ENCODE results near the gene EXOC2. TPM values are rescaled to one million over a fixed set of nuclear protein-coding genes. Genes with fewer than 3 reads are reported as not detected.

Gene EXOC2
- total and polyA plus RNA-seq, 12 donors: 4.9 to 23.7 (median 17.1) TPM

GRCh38 chr6:558959-559358, 134.0 kb downstream of the EXOC2 start:
- DNase-seq: peak in 3 of 7 donors; percentile 22 to 33 (median 23)
- Histone ChIP-seq H3K4me3 (no peak overlapping the region), H3K27me3 (no peaks in the 10 kb centered on the region), H3K4me1 (replicated peaks in 1 of 2) (no peaks in the 10 kb centered on the region), H3K9me3 (replicated peaks in 1 of 3) (no peaks in the 10 kb centered on the region), H3K36me3 (replicated peaks in 1 of 2) (peaks cover 0 to 6% of the 10 kb centered on the region in 2 donors), H3K27ac (peak overlapping the region in 1 of 5 donors; percentile 15)
- TF ChIP-seq CTCF (IDR thresholded peaks at IDR 0.05) (no peak), POLR2A (IDR thresholded peaks at IDR 0.05) (no peak)
- intact Hi-C loops (cut with DNase I): no loop called here
- WGBS, 4 donors: 60 to 70% (median 61%) methylated on average over 3 of the region's 3 CpGs

GRCh38 chr6:558089-558488, 134.8 kb downstream of the EXOC2 start:
- no peaks in the 10 kb centered on the region for H3K4me1 ChIP-seq (replicated peaks in 1 of 2)
- no peaks in the 10 kb centered on the region for H3K27me3 ChIP-seq
- intact Hi-C loops (cut with DNase I): no loop called here
- H3K9me3 ChIP-seq (replicated peaks in 1 of 3): no peaks in the 10 kb centered on the region
- no peaks in the 10 kb centered on the region for H3K36me3 ChIP-seq (replicated peaks in 1 of 2)
- DNase-seq: no peak
- TF ChIP-seq POLR2A (IDR thresholded peaks at IDR 0.05) (no peak), CTCF (IDR thresholded peaks at IDR 0.05) (no peak)
- H3K4me3 ChIP-seq: no peak overlapping the region
- H3K27ac ChIP-seq: no peak overlapping the region

GRCh38 chr6:551829-552350, 141.0 kb downstream of the EXOC2 start:
- peaks cover 0 to 6% of the 10 kb centered on the region in 2 donors for H3K36me3 ChIP-seq (replicated peaks in 1 of 2)
- H3K9me3 ChIP-seq (replicated peaks in 1 of 3): no peaks in the 10 kb centered on the region
- no peaks in the 10 kb centered on the region for H3K4me1 ChIP-seq (replicated peaks in 1 of 2)
- DNase-seq: no peak
- intact Hi-C loops (cut with DNase I): no loop called here
- no peaks in the 10 kb centered on the region for H3K27me3 ChIP-seq
- H3K4me3 ChIP-seq: no peak overlapping the region
- 93 to 97% (median 96%) methylated on average over 12 of the region's 12 CpGs for WGBS, 4 donors
- no peak overlapping the region for H3K27ac ChIP-seq
- TF ChIP-seq POLR2A (IDR thresholded peaks at IDR 0.05) (no peak), CTCF (IDR thresholded peaks at IDR 0.05) (no peak)

GRCh38 chr6:551405-551804, 141.5 kb downstream of the EXOC2 start:
- Histone ChIP-seq H3K4me1 (replicated peaks in 1 of 2) (no peaks in the 10 kb centered on the region), H3K4me3 (no peak overlapping the region), H3K36me3 (replicated peaks in 1 of 2) (peaks cover 0 to 6% of the 10 kb centered on the region in 2 donors), H3K27ac (no peak overlapping the region), H3K9me3 (replicated peaks in 1 of 3) (no peaks in the 10 kb centered on the region), H3K27me3 (no peaks in the 10 kb centered on the region)
- no peak for TF ChIP-seq POLR2A (IDR thresholded peaks at IDR 0.05)
- no peak for TF ChIP-seq CTCF (IDR thresholded peaks at IDR 0.05)
- WGBS, 4 donors: 88 to 95% (median 94%) methylated on average over 3 to 4 of the region's 4 CpGs
- intact Hi-C loops (cut with DNase I): no loop called here
- peak in 1 of 7 donors; percentile 57 for DNase-seq

Measured in adrenal gland (tissue), 12 donors.